H1 (cell line): ENCODE data around the gene CYSLTR1. TPM values are rescaled to one million over a fixed set of nuclear protein-coding genes. Genes with fewer than 3 reads are reported as not detected.
"Not testable (repeated sequence)": the region's sequence is repeated elsewhere in the genome, so short reads cannot be mapped to it uniquely, and the experiment has no call there.

ENCODE experiments used
- CTCF ChIA-PET: fragments of 300-600 bp; sonication (Branson Sonifier 250); formaldehyde crosslinking; loops from one replicate; lab custom pipeline; 2021; ENCODE audit not compliant: partially characterized antibody; lab: Charles Lee
- POLR2A ChIA-PET: fragments of 300-600 bp; sonication (Branson Sonifier 250); formaldehyde crosslinking; loops from one replicate; lab custom pipeline; 2021; ENCODE audit warnings: inconsistent platforms; ENCODE audit not compliant: partially characterized antibody; lab: Charles Lee
- DNase-seq, 2 experiments: peaks; one replicate each; pipeline versions ENCODE4 v3.0.0 to v3.0.0-alpha.2; 2010 to 2022; ENCODE audit warnings: low spot score in 2 of 2, low read depth in 1 of 2, mixed read lengths in 1 of 2
- FAIRE-seq: peaks from 2 replicates; lab custom pipeline; 2011; peaks lifted over from hg19 to GRCh38; lab: Jason Lieb, UNC
- H2AFZ ChIP-seq: 2 replicates; pipeline ENCODE4 v1.8.1; 2012; ENCODE audit warnings: low read length, inconsistent platforms
- H2AK5ac ChIP-seq: 2 replicates; pipeline ENCODE4 v1.6.1; 2013; ENCODE audit warnings: low read depth, low read length
- H2BK120ac ChIP-seq: replicated peaks from 2 replicates; pipeline ENCODE3; 2013; ENCODE audit warnings: low read depth, low read length, inconsistent platforms
- H2BK12ac ChIP-seq: 2 replicates; pipeline ENCODE4 v1.6.1; 2013; ENCODE audit warnings: low read depth, low read length
- H2BK15ac ChIP-seq: 2 replicates; pipeline ENCODE4 v1.6.1; 2013; ENCODE audit warnings: low read length
- H2BK20ac ChIP-seq: 2 replicates; pipeline ENCODE4 v1.6.1; 2013; ENCODE audit warnings: low read length
- H2BK5ac ChIP-seq: 2 replicates; pipeline ENCODE4 v1.6.1; 2013; ENCODE audit warnings: low read depth, low read length
- H3K14ac ChIP-seq: 2 replicates; pipeline ENCODE4 v1.6.1; 2013; ENCODE audit warnings: inconsistent platforms; ENCODE audit not compliant: insufficient read length
- H3K18ac ChIP-seq: 2 replicates; pipeline ENCODE4 v1.6.1; 2013; ENCODE audit warnings: low read length; ENCODE audit errors: extremely low read depth
- H3K23ac ChIP-seq: 2 replicates; pipeline ENCODE4 v1.6.1; 2013; ENCODE audit warnings: inconsistent platforms; ENCODE audit not compliant: insufficient read length
- H3K23me2 ChIP-seq: 2 replicates; pipeline ENCODE4 v1.6.1; 2013; ENCODE audit warnings: low read depth, low read length
- H3K27ac ChIP-seq: 2 replicates; pipeline ENCODE4 v1.6.1; 2011; ENCODE audit warnings: low read depth, low read length, inconsistent platforms
- H3K27me3 ChIP-seq, 4 experiments: replicated peaks in 1 of 4; 1 replicate in 1 of 4; 2 replicates in 3 of 4; pipeline versions ENCODE4 v1.6.1 to v1.8.1; 2011 to 2013; ENCODE audit warnings: low read length in 3 of 4, mild to moderate bottlenecking in 3 of 4, inconsistent platforms in 2 of 4, mixed read lengths in 2 of 4, moderate library complexity in 1 of 4; ENCODE audit not compliant: control insufficient read depth in 3 of 4, insufficient read depth in 3 of 4; ENCODE audit errors: extremely low read depth in 1 of 4
- H3K36me3 ChIP-seq, 4 experiments: 2 replicates each; pipeline versions ENCODE4 v1.6.1 to v1.8.1; 2011 to 2013; ENCODE audit warnings: mild to moderate bottlenecking in 4 of 4, low read length in 3 of 4, moderate library complexity in 2 of 4, control low read depth in 1 of 4, inconsistent platforms in 1 of 4; ENCODE audit not compliant: insufficient read depth in 4 of 4, control insufficient read depth in 2 of 4
- H3K4ac ChIP-seq: replicated peaks from 2 replicates; pipeline ENCODE3; 2013; ENCODE audit warnings: low read length, low read depth, mixed read lengths, inconsistent platforms; ENCODE audit not compliant: insufficient read length
- H3K4me1 ChIP-seq, 4 experiments: replicated peaks in 1 of 4; 1 replicate in 1 of 4; 2 replicates in 3 of 4; pipeline versions ENCODE4 v1.6.1 to v1.8.1; 2011 to 2013; ENCODE audit warnings: low read length in 3 of 4, inconsistent platforms in 2 of 4, mixed read lengths in 1 of 4; ENCODE audit not compliant: insufficient read depth in 4 of 4, control insufficient read depth in 3 of 4
- H3K4me2 ChIP-seq, 2 experiments: 2 replicates each; pipeline versions ENCODE4 v1.6.1 to v1.8.1; 2011 to 2013; ENCODE audit warnings: low read depth in 2 of 2, low read length in 2 of 2, control low read depth in 1 of 2, inconsistent platforms in 1 of 2, mild to moderate bottlenecking in 1 of 2; ENCODE audit not compliant: insufficient read depth in 1 of 2
- H3K4me3 ChIP-seq, 4 experiments: fragments of 200-600, 300-600 bp in 1 of 4; sonication (generic), shearing (Covaris generic), sonication (Bioruptor Twin) in 1 of 4; 2 replicates each; pipeline versions ENCODE4 v1.5.1 to v1.8.1; 2011 to 2016; ENCODE audit warnings: low read length in 4 of 4, low read depth in 3 of 4, control low read depth in 2 of 4, inconsistent platforms in 2 of 4, mild to moderate bottlenecking in 2 of 4, mixed read lengths in 1 of 4, moderate library complexity in 1 of 4; ENCODE audit not compliant: insufficient read depth in 2 of 4; ENCODE audit errors: extremely low read depth in 1 of 4
- H3K56ac ChIP-seq: replicated peaks from 2 replicates; pipeline ENCODE3; 2013; ENCODE audit warnings: low read depth, mild to moderate bottlenecking, mixed read lengths, low read length, inconsistent platforms; ENCODE audit not compliant: insufficient read length
- H3K79me1 ChIP-seq: 2 replicates; pipeline ENCODE4 v1.6.1; 2013; ENCODE audit warnings: low read depth, low read length, control low read depth
- H3K79me2 ChIP-seq, 2 experiments: 2 replicates each; pipeline versions ENCODE4 v1.6.1 to v1.8.1; 2012 to 2013; ENCODE audit warnings: low read length in 2 of 2, mild to moderate bottlenecking in 2 of 2, inconsistent platforms in 1 of 2; ENCODE audit not compliant: insufficient read depth in 2 of 2, control insufficient read depth in 1 of 2
- H3K9ac ChIP-seq, 4 experiments: replicated peaks in 1 of 4; 1 replicate in 1 of 4; 2 replicates in 3 of 4; pipeline versions ENCODE4 v1.6.1 to v1.8.1; 2011 to 2013; ENCODE audit warnings: low read depth in 3 of 4, low read length in 3 of 4, control low read depth in 2 of 4, mild to moderate bottlenecking in 2 of 4, moderate library complexity in 2 of 4, inconsistent platforms in 1 of 4; ENCODE audit errors: extremely low read depth in 1 of 4
- H3K9me3 ChIP-seq, 2 experiments: 2 replicates each; pipeline versions ENCODE4 v1.6.1 to v1.8.1; 2012 to 2013; ENCODE audit warnings: mild to moderate bottlenecking in 2 of 2, moderate library complexity in 2 of 2, control low read depth in 1 of 2, inconsistent platforms in 1 of 2, low read depth in 1 of 2, low read length in 1 of 2, mixed read lengths in 1 of 2; ENCODE audit not compliant: insufficient read depth in 2 of 2
- H4K20me1 ChIP-seq, 2 experiments: replicated peaks in 1 of 2; 2 replicates each; pipeline versions ENCODE3 to v1.8.1; 2011 to 2013; ENCODE audit warnings: inconsistent platforms in 2 of 2, low read length in 2 of 2, mild to moderate bottlenecking in 1 of 2; ENCODE audit not compliant: insufficient read depth in 2 of 2, control insufficient read depth in 1 of 2
- H4K5ac ChIP-seq: 2 replicates; pipeline ENCODE4 v1.6.1; 2013; ENCODE audit warnings: low read length, low read depth, mixed read lengths, inconsistent platforms; ENCODE audit not compliant: insufficient read length
- H4K8ac ChIP-seq: 2 replicates; pipeline ENCODE4 v1.8.0; 2013; ENCODE audit warnings: mild to moderate bottlenecking, moderate library complexity, low read length, inconsistent platforms; ENCODE audit not compliant: insufficient read depth; ENCODE audit errors: extremely low read depth
- H4K91ac ChIP-seq: replicated peaks from 2 replicates; pipeline ENCODE3; 2013; ENCODE audit warnings: low read length, mixed read lengths, inconsistent platforms; ENCODE audit not compliant: insufficient read length
- WGBS, 2 experiments: shearing (Covaris generic) in 1 of 2; methylation state at CpG; one replicate each; pipeline versions ENCODE4 v1.1.6 to v1.1.7; 2013 to 2015; ENCODE audit warnings: low lambda C conversion rate in 2 of 2, mixed read lengths in 2 of 2, inconsistent platforms in 1 of 2, low coverage in 1 of 2, missing lambda C conversion rate in 1 of 2; ENCODE audit not compliant: insufficient replicate concordance in 2 of 2, insufficient coverage in 1 of 2, insufficient read length in 1 of 2; ENCODE audit errors: extremely low coverage in 1 of 2, missing lambda C conversion rate in 1 of 2; 5-methylcytosine and 5-hydroxymethylcytosine counted together
- polyA plus RNA-seq, 7 experiments: library from polyadenylated mRNA; depleted of rRNA in 3 of 7; stranded (reverse) in 5 of 7; unstranded in 2 of 7; fragments of >200 nt in 5 of 7; fragments of 200-250 nt in 2 of 7; gene quantifications; 1 replicate in 5 of 7; 2 replicates in 1 of 7; 4 replicates in 1 of 7; pipeline versions ENCODE4 v1.2.1 to v1.2.3, GENCODE V29; 2011 to 2013; ENCODE audit warnings: missing spikeins in 2 of 7, mixed read lengths in 2 of 7
- total RNA-seq: library from RNA; stranded (reverse); fragmentation: NEBNext Ultra II Directional; extraction: Animal tissue kit (Norgen Biotek cat#: 25700); gene quantifications from 2 replicates; pipeline ENCODE4 v1.2.1, GENCODE V29; 2021

Gene CYSLTR1
- total and polyA plus RNA-seq, 2 of the 8 experiments (the other 6 are each of a cell fraction or from before 2014, with no cell fraction given): 0.09 TPM

DNA sequence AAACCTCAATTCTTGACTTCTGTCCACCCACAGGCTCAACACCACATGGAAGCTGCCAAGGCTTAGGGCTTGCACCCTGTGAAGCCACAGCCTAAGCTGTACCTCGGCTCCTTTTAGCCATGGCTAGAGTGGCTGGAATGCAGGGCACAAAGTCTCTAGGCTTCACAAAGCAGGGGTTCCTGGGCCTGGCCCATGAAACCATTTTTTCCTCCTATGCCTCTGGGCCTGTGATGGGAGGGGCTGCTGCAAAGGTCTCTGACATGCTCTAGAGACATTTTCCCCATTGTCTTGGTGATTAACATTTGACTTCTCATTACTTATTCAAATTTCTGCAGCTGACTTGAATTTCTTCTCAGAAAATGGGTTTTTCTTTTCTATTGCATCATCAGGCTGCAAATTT lies 26.5 kb downstream of the CYSLTR1 start:
- H3K18ac ChIP-seq, H3K79me2 ChIP-seq, H4K5ac ChIP-seq, H2BK15ac ChIP-seq, H3K14ac ChIP-seq, H3K4me2 ChIP-seq, H3K4me3 ChIP-seq, H3K27ac ChIP-seq, H3K27me3 ChIP-seq, H2BK20ac ChIP-seq, H3K79me1 ChIP-seq, H2BK12ac ChIP-seq, H2BK120ac ChIP-seq, H4K8ac ChIP-seq, H3K23ac ChIP-seq, H3K4me1 ChIP-seq, H3K9me3 ChIP-seq, H3K36me3 ChIP-seq, CTCF ChIA-PET, H2AK5ac ChIP-seq, H2AFZ ChIP-seq, H4K20me1 ChIP-seq, H3K9ac ChIP-seq, H3K4ac ChIP-seq, H3K23me2 ChIP-seq, H2BK5ac ChIP-seq, DNase-seq, H4K91ac ChIP-seq, H3K56ac ChIP-seq, POLR2A ChIA-PET, FAIRE-seq: not testable (repeated sequence)
- WGBS, 2 experiments: 83% methylated on average over 1 of the region's 1 CpG; no CpG with 5 or more reads in 1 of the 2 experiments
